ENCODE results near the gene ROBO1. TPM values are rescaled to one million over a fixed set of nuclear protein-coding genes. Genes with fewer than 3 reads are reported as not detected.

The ROBO1 gene
- total and polyA plus RNA-seq, 2 donors (not counting 1 experiment from before 2014, with no cell fraction given), result 0.27 to 3.2 TPM

DNA sequence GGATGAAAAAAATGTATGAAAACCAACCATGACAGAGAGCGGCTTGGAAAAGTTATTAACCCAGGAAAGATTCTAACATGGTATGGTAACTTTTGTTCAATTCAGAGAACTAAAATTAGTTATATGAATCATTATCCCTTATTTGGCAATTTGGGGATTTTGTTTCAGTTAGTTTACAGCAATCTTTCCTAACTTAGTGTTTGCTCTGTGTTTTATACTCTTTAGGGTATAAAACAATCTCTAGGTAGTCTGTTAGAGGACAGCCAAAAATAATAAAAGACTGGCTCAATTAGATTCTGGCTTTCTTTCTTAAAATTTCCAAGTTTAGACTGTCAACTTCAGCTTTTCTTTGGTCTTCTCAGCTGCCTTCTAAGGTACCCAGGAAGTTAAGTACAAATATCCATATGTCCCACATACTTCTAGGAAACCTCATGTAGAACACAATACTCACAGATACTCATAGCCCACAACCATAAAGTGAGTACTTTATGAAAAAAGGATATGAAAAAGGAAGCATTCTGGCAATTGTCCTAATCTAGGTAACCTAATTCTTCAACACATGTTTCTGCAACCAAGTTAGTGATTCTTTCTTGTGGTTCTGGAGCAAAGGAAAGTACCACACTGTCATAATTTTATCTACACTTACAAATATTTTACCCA, 849.3 kb downstream of the ROBO1 start:
- Histone ChIP-seq H3K27ac (ENCODE audit: low read length in 2 of 2) (no peak overlapping the region), H3K79me2 (ENCODE audit: control insufficient read depth, insufficient read depth, low read length) (no peaks in the 10 kb centered on the region), H4K20me1 (ENCODE audit: control insufficient read depth, insufficient read depth, low read length, poor library complexity, severe bottlenecking) (no peaks in the 10 kb centered on the region), H3K4me3 (ENCODE audit: control extremely low read depth in 1 of 5, extremely low read depth in 1 of 5, insufficient read depth in 1 of 5, low read depth in 2 of 5, low read length in 4 of 5) (no peak overlapping the region), H3K4me2 (replicated peaks; ENCODE audit: low read depth, low read length, poor library complexity, severe bottlenecking) (no peak overlapping the region), H3K27me3 (replicated peaks in 1 of 4; ENCODE audit: control extremely low read depth in 1 of 4, control insufficient read depth in 3 of 4, insufficient read depth in 4 of 4, low read length in 3 of 4) (no peaks in the 10 kb centered on the region), H2AFZ (ENCODE audit: insufficient read depth, low read depth, low read length, poor library complexity, severe bottlenecking) (no peak overlapping the region), H3K9ac (ENCODE audit: low read length) (no peak overlapping the region), H3K36me3 (replicated peaks in 1 of 2; ENCODE audit: control extremely low read depth in 1 of 2, control insufficient read depth in 1 of 2, extremely low read depth in 1 of 2, insufficient read depth in 2 of 2, low read length in 1 of 2) (no peaks in the 10 kb centered on the region), H3K4me1 (ENCODE audit: control insufficient read depth in 2 of 2, insufficient read depth in 2 of 2, low read length in 2 of 2) (no peaks in the 10 kb centered on the region), H3K9me3 (ENCODE audit: control extremely low read depth in 1 of 3, control insufficient read depth in 2 of 3, insufficient read depth in 1 of 3, low read length in 2 of 3) (no peaks in the 10 kb centered on the region)
- Mint-ChIP-seq H3K27me3 (no peaks in the 10 kb centered on the region), H3K4me1 (no peaks in the 10 kb centered on the region), H3K27ac (no peak overlapping the region), H3K4me3 (no peak overlapping the region), H3K9me3 (ENCODE audit: insufficient read depth) (no peaks in the 10 kb centered on the region)
- TF ChIP-seq, protein P1, sequence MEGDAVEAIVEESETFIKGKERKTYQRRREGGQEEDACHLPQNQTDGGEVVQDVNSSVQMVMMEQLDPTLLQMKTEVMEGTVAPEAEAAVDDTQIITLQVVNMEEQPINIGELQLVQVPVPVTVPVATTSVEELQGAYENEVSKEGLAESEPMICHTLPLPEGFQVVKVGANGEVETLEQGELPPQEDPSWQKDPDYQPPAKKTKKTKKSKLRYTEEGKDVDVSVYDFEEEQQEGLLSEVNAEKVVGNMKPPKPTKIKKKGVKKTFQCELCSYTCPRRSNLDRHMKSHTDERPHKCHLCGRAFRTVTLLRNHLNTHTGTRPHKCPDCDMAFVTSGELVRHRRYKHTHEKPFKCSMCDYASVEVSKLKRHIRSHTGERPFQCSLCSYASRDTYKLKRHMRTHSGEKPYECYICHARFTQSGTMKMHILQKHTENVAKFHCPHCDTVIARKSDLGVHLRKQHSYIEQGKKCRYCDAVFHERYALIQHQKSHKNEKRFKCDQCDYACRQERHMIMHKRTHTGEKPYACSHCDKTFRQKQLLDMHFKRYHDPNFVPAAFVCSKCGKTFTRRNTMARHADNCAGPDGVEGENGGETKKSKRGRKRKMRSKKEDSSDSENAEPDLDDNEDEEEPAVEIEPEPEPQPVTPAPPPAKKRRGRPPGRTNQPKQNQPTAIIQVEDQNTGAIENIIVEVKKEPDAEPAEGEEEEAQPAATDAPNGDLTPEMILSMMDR (IDR thresholded peaks at IDR 0.05), result no peak
- no peak for TF ChIP-seq EZH2 (IDR thresholded peaks at IDR 0.05; ENCODE audit: borderline replicate concordance, insufficient read depth, low read depth, low read length, poor library complexity, severe bottlenecking)
- DNase-seq (no peak), ATAC-seq (ENCODE audit: low read depth) (no peak)
- ChIA-PET POLR2A (no interaction called here), CTCF (no interaction called here)
- intact Hi-C loops (cut with micrococcal nuclease), result no loop called here
- WGBS (ENCODE audit: insufficient coverage), result no CpG with 5 or more reads among the region's 1 CpG

DNA sequence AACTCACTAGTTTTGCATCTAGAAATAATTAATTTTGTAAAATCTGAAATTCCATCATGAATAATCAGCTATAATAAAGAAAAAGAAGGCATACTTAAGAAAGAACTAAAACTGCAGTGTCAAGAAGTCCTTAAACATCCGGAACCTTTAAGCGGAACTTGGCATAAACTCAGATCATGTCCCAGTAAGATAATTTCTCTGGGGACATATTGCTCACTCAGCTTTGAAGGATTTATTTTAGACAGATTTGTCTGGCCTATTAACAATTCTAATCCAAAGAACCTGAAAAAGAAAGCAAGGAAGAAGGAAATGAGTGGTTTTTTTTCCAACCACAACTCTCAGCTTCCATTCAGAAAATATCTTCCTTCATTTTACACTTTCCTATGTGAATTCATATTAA, 850.3 kb downstream of the ROBO1 start:
- H3K27me3 ChIP-seq (replicated peaks in 1 of 4; ENCODE audit: control extremely low read depth in 1 of 4, control insufficient read depth in 3 of 4, insufficient read depth in 4 of 4, low read length in 3 of 4), result no peaks in the 10 kb centered on the region
- H3K9me3 Mint-ChIP-seq (ENCODE audit: insufficient read depth), result no peaks in the 10 kb centered on the region
- no peaks in the 10 kb centered on the region for H3K36me3 ChIP-seq (replicated peaks in 1 of 2; ENCODE audit: control extremely low read depth in 1 of 2, control insufficient read depth in 1 of 2, extremely low read depth in 1 of 2, insufficient read depth in 2 of 2, low read length in 1 of 2)
- no peaks in the 10 kb centered on the region for H3K4me1 ChIP-seq (ENCODE audit: control insufficient read depth in 2 of 2, insufficient read depth in 2 of 2, low read length in 2 of 2)
- H3K9ac ChIP-seq (ENCODE audit: low read length), result no peak overlapping the region
- CTCF ChIA-PET, result no interaction called here
- no peaks in the 10 kb centered on the region for H3K9me3 ChIP-seq (ENCODE audit: control extremely low read depth in 1 of 3, control insufficient read depth in 2 of 3, insufficient read depth in 1 of 3, low read length in 2 of 3)
- no peak overlapping the region for H3K27ac ChIP-seq (ENCODE audit: low read length in 2 of 2)
- no peak overlapping the region for H2AFZ ChIP-seq (ENCODE audit: insufficient read depth, low read depth, low read length, poor library complexity, severe bottlenecking)
- DNase-seq (no peak), ATAC-seq (ENCODE audit: low read depth) (no peak)
- no peaks in the 10 kb centered on the region for H4K20me1 ChIP-seq (ENCODE audit: control insufficient read depth, insufficient read depth, low read length, poor library complexity, severe bottlenecking)
- intact Hi-C loops (cut with micrococcal nuclease), result no loop called here
- POLR2A ChIA-PET, result no interaction called here
- H3K4me2 ChIP-seq (replicated peaks; ENCODE audit: low read depth, low read length, poor library complexity, severe bottlenecking), result no peak overlapping the region
- H3K27me3 Mint-ChIP-seq, result no peaks in the 10 kb centered on the region
- no CpG with 5 or more reads among the region's 2 CpGs for WGBS (ENCODE audit: insufficient coverage)
- TF ChIP-seq, protein P1 (IDR thresholded peaks at IDR 0.05), result no peak
- no peak for TF ChIP-seq EZH2 (IDR thresholded peaks at IDR 0.05; ENCODE audit: borderline replicate concordance, insufficient read depth, low read depth, low read length, poor library complexity, severe bottlenecking)
- no peak overlapping the region for H3K4me3 ChIP-seq (ENCODE audit: control extremely low read depth in 1 of 5, extremely low read depth in 1 of 5, insufficient read depth in 1 of 5, low read depth in 2 of 5, low read length in 4 of 5)
- H3K79me2 ChIP-seq (ENCODE audit: control insufficient read depth, insufficient read depth, low read length), result no peaks in the 10 kb centered on the region
- H3K27ac Mint-ChIP-seq, result no peak overlapping the region
- H3K4me1 Mint-ChIP-seq, result no peaks in the 10 kb centered on the region
- H3K4me3 Mint-ChIP-seq, result no peak overlapping the region

All from B cell (primary cell).